ENCODE results near the gene UST. TPM values are rescaled to one million over a fixed set of nuclear protein-coding genes. Genes with fewer than 3 reads are reported as not detected.

UST gene
- total and polyA plus RNA-seq, 2 of the 8 experiments (the other 6 are each of a cell fraction or from before 2014, with no cell fraction given) = 13.5 to 34.5 TPM

DNA sequence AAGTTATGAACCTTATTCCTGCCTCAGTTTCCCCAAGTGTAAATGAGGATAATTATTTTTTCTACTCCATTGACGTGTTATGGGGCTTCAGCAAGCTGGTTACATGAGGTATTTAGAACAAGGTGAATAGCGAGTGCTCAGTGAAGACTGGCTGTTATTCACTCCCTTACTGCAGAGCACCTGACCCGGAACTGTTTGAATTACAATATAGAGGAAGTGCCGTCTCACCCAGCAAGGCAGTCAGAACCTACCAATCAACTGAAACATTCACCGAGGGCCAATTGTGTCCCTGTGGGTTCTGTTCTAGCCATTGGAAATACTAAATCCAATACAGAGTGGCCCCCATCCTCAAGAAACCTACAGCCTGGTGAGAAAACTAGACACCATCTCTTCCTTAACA, 216.9 kb downstream of the UST start:
- no peak overlapping the region for H3K4me3 ChIP-seq (ENCODE audit: extremely low read depth in 1 of 4, insufficient read depth in 2 of 4, low read depth in 3 of 4, low read length in 4 of 4)
- H4K91ac ChIP-seq (replicated peaks; ENCODE audit: insufficient read length, low read length) = no peak overlapping the region
- no peak overlapping the region for H2BK20ac ChIP-seq (ENCODE audit: low read length)
- H3K9me3 ChIP-seq (ENCODE audit: insufficient read depth in 2 of 2, low read depth in 1 of 2, low read length in 1 of 2) = no peaks in the 10 kb centered on the region
- H4K8ac ChIP-seq (ENCODE audit: extremely low read depth, insufficient read depth, low read length) = no peak overlapping the region
- ChIA-PET CTCF (ENCODE audit: partially characterized antibody) (no interaction called here), POLR2A (ENCODE audit: partially characterized antibody) (no interaction called here)
- no peak overlapping the region for H3K14ac ChIP-seq (ENCODE audit: insufficient read length)
- DNase-seq (ENCODE audit: low read depth in 1 of 2, low spot score in 2 of 2) (no peak), FAIRE-seq (no peak)
- H2BK12ac ChIP-seq (ENCODE audit: low read depth, low read length) = no peak overlapping the region; the same call in 1 of the 2 replicates
- H3K27ac ChIP-seq (ENCODE audit: low read depth, low read length) = no peak overlapping the region
- H2AFZ ChIP-seq (ENCODE audit: low read length) = no peak overlapping the region
- H3K27me3 ChIP-seq (replicated peaks in 1 of 4; ENCODE audit: control insufficient read depth in 3 of 4, extremely low read depth in 1 of 4, insufficient read depth in 3 of 4, low read length in 3 of 4) = no peaks in the 10 kb centered on the region
- 0 out of 2 replicates have a peak overlapping the region, but pooled peaks have one; percentile 79 for H2AK5ac ChIP-seq (ENCODE audit: low read depth, low read length)
- peaks cover 2% of the 10 kb centered on the region; the same call in 1 of the 2 replicates for H3K79me1 ChIP-seq (ENCODE audit: low read depth, low read length)
- WGBS, 2 experiments (ENCODE audit: extremely low coverage in 1 of 2, insufficient coverage in 1 of 2, insufficient read length in 1 of 2, insufficient replicate concordance in 2 of 2, low coverage in 1 of 2, low lambda C conversion rate in 2 of 2, missing lambda C conversion rate in 1 of 2) = 84% methylated on average over 5 of the region's 5 CpGs; no CpG with 5 or more reads in 1 of the 2 experiments
- H2BK120ac ChIP-seq (replicated peaks; ENCODE audit: low read depth, low read length) = no peak overlapping the region
- no peak overlapping the region for H3K4ac ChIP-seq (replicated peaks; ENCODE audit: insufficient read length, low read depth, low read length)
- H2BK5ac ChIP-seq (ENCODE audit: low read depth, low read length) = peak overlapping the region; percentile 30; the same call in 1 of the 2 replicates
- peaks cover 0 to 6% of the 10 kb centered on the region in 2 experiments; a peak in 2 of 4 replicates for H3K79me2 ChIP-seq (ENCODE audit: control insufficient read depth in 1 of 2, insufficient read depth in 2 of 2, low read length in 2 of 2)
- no peaks in the 10 kb centered on the region for H3K23me2 ChIP-seq (ENCODE audit: low read depth, low read length)
- H3K9ac ChIP-seq (replicated peaks in 1 of 4; ENCODE audit: extremely low read depth in 1 of 4, low read depth in 3 of 4, low read length in 3 of 4) = no peak overlapping the region
- H3K18ac ChIP-seq (ENCODE audit: extremely low read depth, low read length) = no peak overlapping the region; the same call in 1 of the 2 replicates
- H3K56ac ChIP-seq (replicated peaks; ENCODE audit: insufficient read length, low read depth, low read length) = no peak overlapping the region
- no peak overlapping the region for H4K5ac ChIP-seq (ENCODE audit: insufficient read length, low read depth, low read length)
- H4K20me1 ChIP-seq (replicated peaks in 1 of 2; ENCODE audit: control insufficient read depth in 1 of 2, insufficient read depth in 2 of 2, low read length in 2 of 2) = no peaks in the 10 kb centered on the region
- H3K4me1 ChIP-seq (replicated peaks in 1 of 4; ENCODE audit: control insufficient read depth in 3 of 4, insufficient read depth in 4 of 4, low read length in 3 of 4) = peaks cover 5 to 22% (median 13%) of the 10 kb centered on the region in 4 experiments
- H3K23ac ChIP-seq (ENCODE audit: insufficient read length) = no peak overlapping the region
- H3K4me2 ChIP-seq (ENCODE audit: insufficient read depth in 1 of 2, low read depth in 2 of 2, low read length in 2 of 2) = no peak overlapping the region
- no peak overlapping the region for H2BK15ac ChIP-seq (ENCODE audit: low read length)
- peaks cover 0 to 16% (median 2%) of the 10 kb centered on the region in 4 experiments; a peak in 1 of 8 replicates for H3K36me3 ChIP-seq (ENCODE audit: control insufficient read depth in 2 of 4, insufficient read depth in 4 of 4, low read length in 3 of 4)
- TF ChIP-seq CTCF (IDR thresholded peaks at IDR 0.05; ENCODE audit: control extremely low read depth in 1 of 3, insufficient read depth in 1 of 3, low read depth in 1 of 3, low read length in 3 of 3) = no peak
- no peak for TF ChIP-seq FOSL1 (IDR thresholded peaks at IDR 0.05; ENCODE audit: insufficient read depth, low read depth, low read length)
- no peak for TF ChIP-seq SP4 (IDR thresholded peaks at IDR 0.05; ENCODE audit: low read length)
- no peak for TF ChIP-seq BCL11A (IDR thresholded peaks at IDR 0.05; ENCODE audit: low read depth in 2 of 2, low read length in 2 of 2)
- no peak for TF ChIP-seq MAX (IDR thresholded peaks at IDR 0.05)
- TF ChIP-seq SIN3A (conservative IDR thresholded peaks at IDR 0.05 in 1 of 2, IDR thresholded peaks at IDR 0.05 in 1 of 2; ENCODE audit: low read depth in 1 of 2, low read length in 2 of 2) = no peak
- TF ChIP-seq RBBP5 (IDR thresholded peaks at IDR 0.05; ENCODE audit: borderline replicate concordance, low read depth, low read length) = no peak
- TF ChIP-seq, protein P1, sequence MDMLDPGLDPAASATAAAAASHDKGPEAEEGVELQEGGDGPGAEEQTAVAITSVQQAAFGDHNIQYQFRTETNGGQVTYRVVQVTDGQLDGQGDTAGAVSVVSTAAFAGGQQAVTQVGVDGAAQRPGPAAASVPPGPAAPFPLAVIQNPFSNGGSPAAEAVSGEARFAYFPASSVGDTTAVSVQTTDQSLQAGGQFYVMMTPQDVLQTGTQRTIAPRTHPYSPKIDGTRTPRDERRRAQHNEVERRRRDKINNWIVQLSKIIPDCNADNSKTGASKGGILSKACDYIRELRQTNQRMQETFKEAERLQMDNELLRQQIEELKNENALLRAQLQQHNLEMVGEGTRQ (IDR thresholded peaks at IDR 0.05; ENCODE audit: low read length) = no peak
- TF ChIP-seq JUN (IDR thresholded peaks at IDR 0.05; ENCODE audit: low read depth, low read length) = no peak
- no peak for TF ChIP-seq SP2 (IDR thresholded peaks at IDR 0.05; ENCODE audit: low read length)

Data from H1 (cell line).